Epithelial cell of esophagus (primary cell): ENCODE results near the gene TBXT.

Experiments
- DNase-seq: peaks from one replicate; pipeline ENCODE4 v3.0.0; 2010; ENCODE audit warnings: low read depth
- H3K4me3 ChIP-seq: 2 replicates; pipeline ENCODE4 v1.5.1; 2011; ENCODE audit warnings: mild to moderate bottlenecking, low read length, control low read depth
- TF ChIP-seq, protein P1 (sequence below): IDR thresholded peaks from 2 replicates; pipeline ENCODE4 v1.5.1; 2011; ENCODE audit warnings: low read depth, mild to moderate bottlenecking, low read length, control low read depth, inconsistent platforms; ENCODE audit not compliant: insufficient read depth; ENCODE audit errors: missing control alignments

TBXT gene

GRCh38 chr6:166165558-166166313 lies 1.9 kb downstream of the TBXT start:
- DNase-seq: no peak
- no peak overlapping the region for H3K4me3 ChIP-seq
- TF ChIP-seq, protein P1, sequence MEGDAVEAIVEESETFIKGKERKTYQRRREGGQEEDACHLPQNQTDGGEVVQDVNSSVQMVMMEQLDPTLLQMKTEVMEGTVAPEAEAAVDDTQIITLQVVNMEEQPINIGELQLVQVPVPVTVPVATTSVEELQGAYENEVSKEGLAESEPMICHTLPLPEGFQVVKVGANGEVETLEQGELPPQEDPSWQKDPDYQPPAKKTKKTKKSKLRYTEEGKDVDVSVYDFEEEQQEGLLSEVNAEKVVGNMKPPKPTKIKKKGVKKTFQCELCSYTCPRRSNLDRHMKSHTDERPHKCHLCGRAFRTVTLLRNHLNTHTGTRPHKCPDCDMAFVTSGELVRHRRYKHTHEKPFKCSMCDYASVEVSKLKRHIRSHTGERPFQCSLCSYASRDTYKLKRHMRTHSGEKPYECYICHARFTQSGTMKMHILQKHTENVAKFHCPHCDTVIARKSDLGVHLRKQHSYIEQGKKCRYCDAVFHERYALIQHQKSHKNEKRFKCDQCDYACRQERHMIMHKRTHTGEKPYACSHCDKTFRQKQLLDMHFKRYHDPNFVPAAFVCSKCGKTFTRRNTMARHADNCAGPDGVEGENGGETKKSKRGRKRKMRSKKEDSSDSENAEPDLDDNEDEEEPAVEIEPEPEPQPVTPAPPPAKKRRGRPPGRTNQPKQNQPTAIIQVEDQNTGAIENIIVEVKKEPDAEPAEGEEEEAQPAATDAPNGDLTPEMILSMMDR: no peak

GRCh38 chr6:166162599-166163342 lies 4.9 kb downstream of the TBXT start:
- TF ChIP-seq, protein P1: no peak
- no peak for DNase-seq
- H3K4me3 ChIP-seq: no peak overlapping the region

- H3K4me3 ChIP-seq: no peak overlapping the region
- TF ChIP-seq, protein P1: no peak
- no peak for DNase-seq
These were observed 9.6 kb downstream of the TBXT start for GRCh38 chr6:166157930-166158617.

GRCh38 chr6:166156942-166157341 lies 10.7 kb downstream of the TBXT start:
- no peak for DNase-seq
- TF ChIP-seq, protein P1: peak; percentile 13
- H3K4me3 ChIP-seq: no peak overlapping the region

DNA sequence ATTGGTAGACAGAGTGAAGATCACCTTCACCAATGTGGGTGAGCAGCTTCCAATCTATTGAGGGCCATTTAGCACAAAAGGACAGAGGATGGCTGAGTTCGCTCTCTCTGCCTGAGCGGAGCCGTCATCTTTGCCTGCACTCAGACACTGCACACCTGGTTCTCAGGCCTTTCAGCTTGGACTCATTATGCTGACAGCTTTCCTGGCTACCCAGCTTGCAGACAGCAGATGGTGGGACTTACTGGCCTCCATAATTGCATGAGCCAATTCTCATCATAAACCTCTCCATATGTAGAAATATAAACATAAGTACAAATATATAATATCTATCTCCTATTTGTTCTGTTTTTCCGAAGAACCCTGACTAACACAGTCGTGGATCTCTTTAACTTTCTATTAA lies 13.7 kb downstream of the TBXT start:
- H3K4me3 ChIP-seq: no peak overlapping the region
- DNase-seq: no peak
- TF ChIP-seq, protein P1: no peak

- TF ChIP-seq, protein P1: no peak
- H3K4me3 ChIP-seq: no peak overlapping the region
- DNase-seq: no peak
These were observed 15.0 kb downstream of the TBXT start for GRCh38 chr6:166152660-166153059.
